Ovary (tissue), 3 donors: ENCODE results near the gene PRKG1.

Experiments used
- CTCF ChIP-seq, 3 donors: fragments of 450-650 bp in 2 of 3; fragments of 200-600 bp in 1 of 3; IDR thresholded peaks; one replicate each; pipeline versions ENCODE4 v1.5.1 to v1.8.0; 2016 to 2022; ENCODE audit warnings: antibody characterized with exemption in 3 of 3, mild to moderate bottlenecking in 1 of 3
- POLR2A ChIP-seq: fragments of 450-650 bp; IDR thresholded peaks from one replicate; pipeline ENCODE4 v1.6.1; 2017; ENCODE audit warnings: antibody characterized with exemption, mild to moderate bottlenecking, moderate library complexity
- donor health status: DM: no; HTN: no; CAD: no.

DNA sequence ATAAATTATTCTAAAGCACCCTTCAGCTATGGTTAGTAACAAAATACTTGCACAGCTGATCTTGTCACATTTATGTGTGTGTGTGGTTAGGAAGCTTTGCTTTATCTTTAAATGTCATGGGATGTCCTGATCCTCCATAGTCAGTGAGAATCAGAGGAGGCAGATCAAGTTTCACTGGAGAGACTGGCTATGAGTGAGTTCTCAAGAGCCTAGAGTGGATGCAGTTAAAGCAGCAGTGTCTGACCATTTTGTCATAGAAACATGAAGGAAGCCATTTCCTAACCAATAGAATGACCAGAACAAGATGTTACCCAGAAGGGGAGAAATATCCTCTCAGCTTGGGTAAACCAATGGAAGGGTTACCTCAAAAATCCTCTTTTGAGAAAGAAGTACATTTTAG lies 1032.6 kb downstream of the PRKG1 start:
- TF ChIP-seq CTCF (IDR thresholded peaks at IDR 0.05) (no peak), POLR2A (no peak)
